Activated naive CD4-positive, alpha-beta T cell (primary cell): ENCODE measurements around the gene PPM1A.

Experiments used
- DNase-seq, 4 experiments: peaks; one replicate each; lab custom pipeline; 2025; lab: John Stamatoyannopoulos, UW

PPM1A gene

DNA sequence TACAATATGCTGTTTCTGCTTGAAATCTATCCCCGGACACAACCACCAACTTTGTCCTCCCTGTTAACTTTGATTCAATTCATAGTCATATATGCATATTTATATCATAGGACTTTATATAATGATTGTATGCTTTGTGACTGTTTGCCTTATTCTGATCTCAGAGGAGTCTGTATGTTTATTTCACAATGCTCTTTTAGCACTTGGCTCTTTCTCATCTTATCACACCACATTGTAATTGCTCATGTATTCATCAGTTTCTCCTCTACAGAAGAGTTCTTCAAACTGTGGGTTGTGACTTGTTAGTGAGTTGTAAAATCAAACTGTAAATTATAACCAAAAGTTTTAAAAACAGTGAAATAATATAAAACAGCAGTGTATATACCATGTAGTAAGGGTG, 21.7 kb upstream of the PPM1A start:
- no peak for DNase-seq

DNA sequence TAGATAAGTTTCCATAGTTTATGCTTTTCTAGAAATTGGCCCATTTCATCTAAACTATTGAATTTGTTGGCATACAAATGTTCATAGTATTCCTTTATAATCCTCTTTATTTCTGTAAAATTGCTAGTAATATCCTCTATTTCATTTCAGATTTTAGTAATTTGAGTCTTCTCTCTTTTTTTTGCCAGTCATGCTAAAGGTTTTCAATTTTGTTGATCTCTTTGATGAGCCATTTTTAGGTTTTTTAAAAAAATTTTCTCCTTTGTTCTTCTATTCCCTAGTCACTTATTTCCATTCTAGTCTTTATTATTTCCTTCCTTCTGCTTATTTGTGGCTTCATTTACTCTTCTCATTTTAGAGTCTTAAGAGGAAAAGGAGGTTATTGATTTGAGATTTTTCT, 19.4 kb upstream of the PPM1A start:
- no peak for DNase-seq

DNA sequence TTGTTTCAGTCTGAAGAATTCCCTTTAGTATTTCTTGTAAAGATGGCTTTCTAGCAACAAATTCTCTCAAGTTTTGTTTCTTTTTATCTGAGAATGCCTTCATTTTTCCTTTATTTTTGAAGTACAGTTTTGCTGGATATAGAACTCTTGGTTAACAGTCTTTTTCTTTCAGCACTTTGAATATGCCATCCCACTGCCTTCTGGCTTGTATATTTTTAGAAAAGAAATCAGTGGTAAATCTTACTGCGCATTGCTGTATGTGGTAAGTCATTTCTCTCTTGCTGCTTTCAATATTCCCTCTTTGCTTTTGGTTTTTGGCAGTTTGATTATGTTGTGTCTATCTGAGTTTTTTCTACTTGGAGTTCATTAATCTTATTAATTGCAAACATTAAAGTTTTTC, 16.8 kb upstream of the PPM1A start:
- DNase-seq, result no peak

DNA sequence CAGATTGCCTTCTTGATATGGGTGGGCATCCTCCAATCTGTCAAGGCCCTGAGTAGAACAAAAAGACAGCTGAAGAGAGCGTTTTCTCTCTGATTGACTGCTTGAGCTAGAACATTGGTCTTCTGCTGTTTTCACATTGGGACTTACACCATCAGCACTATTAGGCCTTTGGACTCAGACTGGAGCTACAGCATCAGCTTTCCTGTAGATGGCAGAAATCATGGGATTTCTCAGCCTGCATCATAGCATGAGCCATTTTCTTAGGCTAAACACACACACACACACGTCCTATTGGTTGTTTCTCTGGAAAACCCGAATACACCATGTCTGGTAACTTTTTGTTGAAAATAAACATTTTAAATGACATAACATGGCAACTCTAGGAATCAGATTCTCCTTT, 15.8 kb upstream of the PPM1A start:
- DNase-seq, result no peak

DNA sequence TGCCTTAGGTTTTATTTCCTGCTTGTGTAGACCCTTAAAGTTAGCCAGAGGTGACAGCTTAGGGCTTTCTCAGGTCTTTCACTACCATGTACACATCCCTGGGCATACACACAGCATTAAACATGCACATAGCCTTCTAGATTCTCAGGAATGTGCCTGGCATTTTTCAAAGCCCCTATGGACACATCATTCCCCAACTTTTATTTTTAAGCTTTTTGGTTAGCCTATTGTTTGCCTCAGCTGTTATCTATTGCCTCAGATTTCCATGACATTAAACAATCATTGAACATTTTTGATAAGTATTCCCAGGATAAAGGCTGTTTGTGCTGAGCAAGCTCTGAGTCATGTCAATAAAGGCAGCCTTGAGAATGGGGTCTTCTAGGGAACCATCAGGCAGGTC, 15.1 kb upstream of the PPM1A start:
- DNase-seq, result no peak

DNA sequence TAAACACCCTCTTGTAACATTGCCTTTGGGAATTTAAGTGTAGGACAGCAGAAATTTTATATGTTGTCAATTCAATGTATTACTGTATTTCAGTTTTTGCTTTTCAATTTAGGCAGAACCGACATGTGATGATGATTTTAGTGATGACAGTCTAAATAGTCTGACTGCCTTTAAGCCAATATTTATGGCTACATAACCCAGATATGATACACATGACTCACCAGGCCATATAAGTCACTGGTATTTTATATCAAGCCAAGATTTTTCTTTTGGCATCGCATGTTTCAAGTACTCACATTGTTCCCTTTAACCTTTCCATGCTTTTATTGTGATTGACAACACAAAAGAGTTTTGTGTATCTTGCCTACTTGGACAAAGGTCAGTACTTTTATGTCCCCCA, 13.6 kb upstream of the PPM1A start:
- no peak for DNase-seq

DNA sequence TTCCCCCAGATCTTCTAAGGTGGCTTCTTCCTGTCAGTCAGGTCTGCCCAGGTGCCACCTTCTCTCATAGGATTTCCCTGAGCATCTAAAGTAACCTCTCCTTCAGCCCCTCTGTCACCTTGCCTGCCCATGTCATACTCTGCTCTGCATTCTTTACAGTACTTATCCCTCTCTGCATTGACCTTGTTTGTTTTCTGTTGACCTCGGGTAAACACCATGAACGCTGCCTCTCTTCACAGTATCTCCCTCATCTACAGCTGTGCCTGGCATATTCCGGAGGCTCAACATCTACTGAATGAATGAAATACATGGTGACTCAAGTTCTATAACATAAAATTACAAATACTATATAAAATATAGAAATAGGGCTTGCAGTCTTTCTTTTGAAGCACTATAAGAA, 10.1 kb upstream of the PPM1A start:
- no peak for DNase-seq

DNA sequence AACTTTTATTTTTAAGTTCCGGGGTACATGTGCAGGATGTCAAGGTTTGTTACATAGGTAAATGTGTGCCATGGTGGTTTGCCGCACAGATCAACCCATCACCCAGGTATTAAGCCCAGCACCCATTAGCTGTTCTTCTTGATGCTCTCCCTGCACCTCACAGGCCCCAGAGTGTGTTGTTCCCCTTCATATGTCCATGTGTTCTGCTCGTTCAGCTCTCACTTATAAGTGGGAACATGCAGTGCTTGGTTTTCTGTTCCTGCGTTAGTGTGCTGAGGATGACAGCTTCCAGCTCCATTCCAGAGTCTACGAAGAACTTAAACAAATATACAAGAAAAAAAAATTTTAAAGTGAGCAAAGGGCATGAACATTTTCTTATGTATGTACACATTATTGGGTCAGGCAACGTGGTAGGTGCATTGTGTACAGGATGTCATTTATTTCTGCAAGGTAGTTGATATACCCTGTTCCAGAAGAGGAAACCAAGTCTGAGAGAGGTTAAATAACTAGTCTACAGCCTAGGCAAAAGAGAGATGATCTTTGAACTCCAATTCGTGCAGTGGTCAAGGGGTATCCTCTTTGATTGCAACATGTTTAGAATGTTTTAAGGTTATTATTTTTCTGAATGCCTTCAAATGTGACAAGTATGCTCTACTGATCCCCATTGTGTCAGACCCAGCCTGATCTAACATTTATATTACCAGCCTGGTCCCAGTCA, 8.7 kb upstream of the PPM1A start:
- no peak for DNase-seq

DNA sequence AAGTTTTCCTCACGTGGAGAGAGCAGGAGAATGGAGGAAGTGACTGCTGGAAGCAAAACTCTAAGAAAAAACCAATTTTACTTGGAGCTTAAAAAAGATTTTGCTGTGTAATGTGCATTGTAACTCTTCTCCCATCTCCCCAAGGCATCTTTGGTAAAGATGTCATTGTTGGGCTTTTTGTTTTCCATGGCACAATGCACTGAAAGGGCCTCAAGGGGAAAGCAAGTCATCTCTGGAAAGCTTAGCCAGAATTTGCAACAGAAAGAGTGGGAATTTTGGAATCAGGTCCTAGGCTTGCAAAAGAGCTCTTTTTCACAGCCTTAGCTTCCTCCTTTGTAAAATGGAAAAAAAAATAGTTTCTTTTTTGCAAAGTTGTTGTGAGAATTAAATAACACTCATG, 7.9 kb upstream of the PPM1A start:
- DNase-seq, result no peak

DNA sequence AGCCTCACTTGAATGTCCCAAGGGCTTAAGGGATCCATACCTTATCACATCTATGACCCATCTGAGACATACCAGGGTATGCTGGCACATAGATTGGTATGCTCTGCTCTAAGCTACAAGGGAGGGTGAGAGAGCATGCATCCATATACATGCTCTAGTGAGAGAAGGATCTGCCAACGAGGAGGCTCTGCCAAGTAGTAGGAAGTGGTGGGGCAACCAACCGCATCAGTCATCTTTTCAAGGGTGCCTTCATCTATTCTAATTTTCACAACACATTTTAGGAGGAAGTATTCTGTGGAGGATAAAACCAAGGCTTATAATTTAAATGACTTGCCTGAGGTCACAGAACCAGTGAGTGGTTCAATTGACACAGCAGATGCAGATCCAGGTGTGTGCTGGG, 6.6 kb upstream of the PPM1A start:
- DNase-seq, result no peak

DNA sequence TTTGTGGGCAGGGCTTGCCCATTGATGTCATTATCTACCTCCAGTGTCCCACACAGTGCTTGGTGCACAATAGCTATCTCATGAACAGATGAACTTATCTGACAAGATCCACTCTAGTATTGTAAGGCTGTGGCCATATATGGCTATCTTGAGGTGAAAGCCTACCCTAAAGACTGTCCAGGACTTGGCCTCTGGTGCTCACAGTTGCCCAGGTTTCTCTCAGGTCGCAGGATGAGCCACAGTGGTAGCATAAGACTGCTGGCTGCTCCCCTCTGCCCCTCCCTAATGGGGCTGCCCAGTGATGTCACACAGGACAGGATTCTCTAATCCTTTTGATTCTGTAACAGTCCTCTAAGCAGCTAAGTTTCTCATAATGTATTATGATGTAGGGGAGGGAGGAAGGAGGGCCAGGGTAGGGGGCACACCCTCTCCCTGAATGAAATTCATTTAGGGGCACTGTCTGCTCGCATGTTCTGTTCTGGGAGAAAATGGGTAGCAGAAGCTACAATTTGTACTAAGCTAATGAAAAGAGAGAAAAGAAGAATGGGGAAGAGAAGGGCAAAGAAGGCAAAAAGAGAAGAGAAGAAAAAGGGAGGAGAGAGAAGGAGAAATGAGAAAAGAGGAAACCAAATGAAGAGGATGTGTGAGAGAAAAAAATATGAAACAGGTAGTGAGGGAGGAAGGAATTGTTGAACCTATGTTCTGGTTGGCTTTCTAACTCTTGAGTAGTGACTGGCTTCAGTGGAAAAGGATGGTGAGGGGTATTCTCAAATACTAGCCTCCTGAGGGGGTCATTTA, 3.4 kb upstream of the PPM1A start:
- no peak for DNase-seq

DNA sequence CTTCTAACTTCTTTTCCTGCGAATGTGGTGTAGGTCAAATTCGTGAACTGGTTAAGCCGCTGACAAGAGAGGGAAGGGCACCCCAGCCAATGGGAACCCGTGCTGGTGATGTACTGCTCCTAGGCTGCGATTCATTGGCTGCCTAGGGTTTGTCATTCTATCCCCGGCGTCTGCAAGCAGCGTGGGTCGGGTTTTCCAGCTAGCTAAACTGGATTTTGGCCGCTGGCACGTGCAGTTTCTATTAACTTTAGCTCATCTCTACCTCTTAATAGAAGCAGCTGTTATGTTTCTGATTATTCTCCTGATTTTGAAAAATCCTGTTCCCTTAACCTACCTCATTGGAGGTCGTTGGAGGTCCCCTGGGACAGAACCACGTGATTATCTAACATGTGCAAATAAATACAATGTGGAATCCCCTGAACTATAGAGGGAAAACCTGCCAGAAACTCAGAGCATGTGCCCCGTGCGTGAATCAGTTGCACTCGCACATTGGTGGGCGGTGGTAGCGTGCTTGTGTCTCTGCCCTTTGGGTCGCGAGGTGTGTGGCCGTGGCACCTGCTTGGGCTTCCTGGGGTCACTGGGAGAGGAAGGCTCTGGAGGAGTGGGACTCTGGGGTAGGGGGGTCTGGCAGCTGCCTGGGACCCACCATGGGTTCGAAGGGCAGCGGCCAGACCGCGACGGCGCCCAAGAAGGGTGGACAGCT, 876 bp upstream of the PPM1A start:
- peak; percentile 32 to 66 (median 58) for DNase-seq

DNA sequence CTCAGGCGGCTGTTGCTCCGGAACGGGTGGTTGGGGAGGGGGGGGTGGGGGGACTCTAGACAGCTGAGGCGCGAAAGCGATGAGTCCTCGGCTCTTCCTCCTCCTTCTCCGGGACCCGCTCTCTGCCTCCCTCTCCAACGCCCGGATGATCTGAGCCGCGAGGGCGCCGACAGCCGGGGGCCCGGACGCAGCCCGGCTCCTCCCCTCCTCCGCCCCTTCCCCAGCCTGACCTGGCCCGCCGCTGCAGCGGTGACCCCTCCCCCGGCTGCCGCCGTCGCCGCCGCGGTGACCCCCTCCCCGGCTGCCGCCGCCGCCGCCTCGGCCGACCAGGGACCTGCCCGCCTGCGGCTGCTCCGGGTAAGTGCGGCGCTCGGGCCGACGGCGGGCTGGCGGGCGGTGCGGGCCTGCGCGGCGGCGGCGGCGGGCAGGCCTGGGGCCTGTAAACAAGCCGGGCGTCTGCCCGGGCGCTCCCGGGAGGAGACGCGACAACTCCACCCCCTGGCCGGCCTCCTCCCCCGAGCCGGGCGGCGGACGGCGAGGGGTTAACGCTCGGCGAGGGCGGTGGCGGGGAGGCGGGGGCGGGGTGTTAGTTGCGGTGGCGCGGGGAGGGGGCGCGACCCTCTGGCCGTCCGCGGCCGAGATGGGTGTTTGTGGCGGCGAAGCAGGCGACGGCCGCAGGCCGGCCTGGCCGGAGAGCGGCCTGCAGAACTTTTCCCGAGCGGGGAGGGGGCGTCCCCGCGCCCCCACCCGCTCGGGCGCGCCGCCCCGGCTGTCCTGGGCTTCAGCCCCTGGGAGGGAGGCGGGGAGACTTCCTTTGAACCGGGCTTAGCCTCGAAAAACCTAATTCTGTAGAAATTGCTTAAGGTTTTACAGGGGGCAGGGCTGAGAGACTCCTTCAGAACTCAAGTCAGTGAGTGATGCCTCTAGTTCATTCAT, 568 bp downstream of the PPM1A start:
- peak; percentile 20 to 64 (median 31) for DNase-seq

DNA sequence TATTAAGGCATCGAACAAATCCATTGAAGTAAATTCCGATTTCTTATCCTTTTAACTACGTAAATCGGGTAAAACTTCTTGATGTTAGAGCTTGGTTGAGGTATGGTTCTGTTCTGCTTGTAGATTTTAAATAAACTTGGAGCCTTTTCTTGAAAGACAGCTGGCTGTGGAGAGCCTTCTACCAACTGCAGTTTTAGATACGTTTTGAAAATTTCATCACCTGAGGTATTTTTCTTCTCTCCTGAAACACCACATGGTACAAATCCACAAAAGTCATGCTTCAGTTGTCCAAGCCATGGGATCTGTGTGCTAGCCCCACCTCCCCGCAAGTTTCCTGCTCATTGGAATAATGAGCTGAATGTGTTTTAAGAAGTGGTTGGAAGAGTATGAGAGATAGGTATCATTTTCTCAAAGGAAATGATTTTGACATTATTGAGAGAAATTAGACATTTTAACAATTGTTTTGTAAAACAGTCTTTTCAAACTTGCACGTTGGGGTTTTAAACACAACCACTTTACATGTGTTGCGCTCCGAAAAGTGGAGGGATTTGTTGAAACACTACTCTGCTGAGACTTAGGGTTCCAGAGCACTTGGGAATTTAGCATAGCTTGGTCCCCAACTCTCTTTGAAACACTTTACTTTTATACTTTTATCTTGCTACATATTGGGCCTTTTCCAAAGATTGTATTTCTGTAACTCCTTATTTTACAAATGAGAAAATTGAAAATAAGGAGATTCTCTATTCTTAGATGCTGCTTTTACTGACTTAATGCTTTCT, 1.4 kb downstream of the PPM1A start:
- DNase-seq, result no peak

DNA sequence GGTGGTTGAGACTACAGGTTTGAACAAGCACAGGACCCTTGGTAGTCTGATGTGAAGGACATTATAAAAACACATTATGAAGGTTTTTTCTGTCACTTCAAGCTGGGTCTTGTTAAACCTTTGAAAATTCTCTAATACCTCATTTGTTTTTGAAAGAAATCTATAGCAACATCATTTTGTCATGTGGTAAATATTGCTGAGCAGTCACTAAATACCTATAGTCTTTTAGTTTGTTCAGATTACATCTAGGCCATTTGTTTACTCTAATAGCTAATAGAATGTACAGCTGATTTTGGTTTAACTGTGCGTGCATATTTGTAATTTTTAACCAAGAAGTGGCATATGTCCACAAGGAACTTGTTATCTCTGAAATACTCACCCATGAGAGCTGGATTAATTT, 2.9 kb downstream of the PPM1A start:
- DNase-seq, result no peak

DNA sequence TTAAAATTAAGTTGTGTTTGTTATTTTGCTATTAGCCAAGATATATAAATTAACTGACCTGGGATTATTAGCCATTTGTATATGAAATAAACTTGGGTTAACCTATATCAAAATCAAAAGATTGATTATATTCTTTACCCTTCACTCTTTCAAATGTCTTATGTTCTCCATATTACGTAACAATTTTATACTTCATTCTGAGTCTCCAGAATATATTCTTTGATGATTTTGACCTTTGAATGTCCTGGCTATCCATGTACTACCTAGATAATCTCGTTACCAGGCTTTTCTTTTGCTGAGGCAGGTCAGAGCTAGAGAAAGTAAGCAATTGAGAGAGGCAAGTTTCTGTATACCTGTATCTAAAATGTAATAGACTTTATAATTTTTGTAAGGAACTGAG, 3.6 kb downstream of the PPM1A start:
- DNase-seq, result no peak

DNA sequence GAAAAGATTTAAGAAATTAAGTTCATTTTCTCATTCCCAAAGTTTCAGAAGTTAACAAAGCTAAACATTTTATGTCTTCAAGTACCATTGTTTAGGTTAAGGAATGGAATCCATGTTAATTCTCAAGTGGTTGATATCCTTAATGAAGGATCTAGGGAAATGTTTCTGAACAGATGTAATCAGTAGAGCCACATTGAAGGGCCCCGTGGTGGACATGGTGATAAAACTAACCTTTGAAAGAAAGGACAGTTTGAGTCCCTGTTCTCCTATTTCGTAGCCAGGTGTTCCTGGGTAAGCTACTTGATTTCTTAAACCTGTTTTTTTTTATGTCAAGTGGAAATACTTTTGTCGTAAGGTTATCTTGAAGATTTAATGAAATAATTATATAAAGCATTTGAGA, 4.6 kb downstream of the PPM1A start:
- DNase-seq, result no peak

DNA sequence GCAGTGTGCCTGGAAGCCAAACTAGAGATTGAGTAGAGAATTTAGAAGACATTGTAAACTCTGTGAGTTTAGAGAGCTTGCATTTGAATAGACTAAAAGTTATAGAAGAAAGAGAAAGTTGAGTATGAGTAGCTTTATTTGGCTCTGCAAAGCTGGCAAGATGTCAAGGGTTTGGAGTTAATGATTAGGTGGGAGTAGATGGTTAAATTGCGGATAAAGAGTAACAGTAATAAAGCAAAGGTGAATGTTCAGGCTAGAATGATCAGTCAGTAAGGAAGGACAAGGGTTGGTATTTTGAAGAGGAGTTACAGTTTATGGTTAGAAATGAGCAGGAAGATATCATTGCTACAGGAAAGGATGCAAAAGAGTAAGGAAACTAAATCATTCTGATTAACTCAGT, 5.2 kb downstream of the PPM1A start:
- DNase-seq, result no peak

DNA sequence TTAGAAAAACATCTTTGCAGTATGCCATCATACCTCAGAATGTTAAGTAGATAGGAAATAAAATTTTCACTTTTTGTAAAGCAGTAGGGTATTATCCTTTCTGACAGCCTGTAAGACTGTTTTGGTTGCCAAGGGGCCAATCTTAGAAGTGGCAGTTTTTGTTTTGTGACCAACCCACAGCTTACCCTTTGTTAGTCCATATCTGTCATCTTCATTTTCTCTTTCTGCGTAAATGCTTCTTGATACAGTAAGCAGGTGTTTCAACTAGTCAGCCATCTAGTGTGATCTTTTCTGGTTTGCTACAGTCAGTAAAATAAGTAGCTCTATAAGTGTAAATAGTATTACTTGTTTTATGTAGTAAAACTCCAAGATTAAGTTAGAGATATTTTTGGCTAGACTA, 8.8 kb downstream of the PPM1A start:
- no peak for DNase-seq

DNA sequence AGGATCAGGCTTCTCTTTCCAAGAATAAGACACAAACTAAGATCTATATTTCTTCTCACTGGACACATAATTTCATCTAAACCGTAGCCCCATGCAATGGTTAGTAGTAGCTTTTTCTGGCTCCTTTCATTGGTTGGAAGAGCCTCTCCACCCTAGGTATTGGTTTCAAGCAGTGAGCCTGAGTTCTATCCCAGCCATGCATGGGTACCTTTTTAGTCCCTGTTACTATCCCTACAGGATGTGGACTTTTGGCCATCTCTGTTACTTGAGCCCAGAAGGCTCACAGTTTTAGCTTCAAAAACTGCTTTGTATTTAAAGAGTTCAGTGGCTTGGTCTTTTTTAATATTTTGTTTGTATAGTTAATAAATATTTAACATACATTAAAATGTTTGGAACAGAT, 16.1 kb downstream of the PPM1A start:
- no peak for DNase-seq
